Lower leg skin (tissue), 4 donors: ENCODE results near the gene ATP1A4. TPM values are rescaled to one million over a fixed set of nuclear protein-coding genes. Genes with fewer than 3 reads are reported as not detected.
"Not testable (repeated sequence)": the region's sequence is repeated elsewhere in the genome, so short reads cannot be mapped to it uniquely, and the experiment has no call there.

Source experiments
- DNase-seq, 2 donors: peaks; one replicate each; pipeline ENCODE4 v3.0.0-alpha.2; 2019; ENCODE audit warnings: low spot score in 2 of 2
- H3K4me3 ChIP-seq: fragments of 200-600 bp; sonication (generic); 2 replicates; pipeline ENCODE4 v1.5.1; 2017; ENCODE audit warnings: mild to moderate bottlenecking, low read depth; ENCODE audit not compliant: poor library complexity, severe bottlenecking
- CTCF ChIP-seq, 3 donors: fragments of 450-650 bp; IDR thresholded peaks; one replicate each; pipeline ENCODE4 v1.5.1; 2016; ENCODE audit warnings: antibody characterized with exemption in 3 of 3, mild to moderate bottlenecking in 3 of 3, moderate library complexity in 2 of 3
- POLR2A ChIP-seq, 2 donors: fragments of 450-650 bp; IDR thresholded peaks; one replicate each; pipeline ENCODE4 v1.6.1; 2016 to 2017; ENCODE audit warnings: antibody characterized with exemption in 2 of 2, mild to moderate bottlenecking in 1 of 2, moderate library complexity in 1 of 2
- WGBS, 2 donors: methylation state at CpG; one replicate each; pipeline ENCODE4 v1.1.5; 2018; 5-methylcytosine and 5-hydroxymethylcytosine counted together
- intact Hi-C: fragments of 100-400 bp; cut with DNase I; formaldehyde crosslinking; loops from one replicate; pipeline ENCODE4 v1.15.0; 2023; ENCODE audit warnings: low total_unique reads
- total RNA-seq, 4 donors: library from RNA; depleted of rRNA; stranded (reverse); fragments of >200 nt; gene quantifications; one replicate each; pipeline ENCODE4 v1.1.0, GENCODE V29; 2016

ATP1A4 gene
- total RNA-seq, 4 donors from 2014 or later: 0.32 TPM; not detected in 3

DNA sequence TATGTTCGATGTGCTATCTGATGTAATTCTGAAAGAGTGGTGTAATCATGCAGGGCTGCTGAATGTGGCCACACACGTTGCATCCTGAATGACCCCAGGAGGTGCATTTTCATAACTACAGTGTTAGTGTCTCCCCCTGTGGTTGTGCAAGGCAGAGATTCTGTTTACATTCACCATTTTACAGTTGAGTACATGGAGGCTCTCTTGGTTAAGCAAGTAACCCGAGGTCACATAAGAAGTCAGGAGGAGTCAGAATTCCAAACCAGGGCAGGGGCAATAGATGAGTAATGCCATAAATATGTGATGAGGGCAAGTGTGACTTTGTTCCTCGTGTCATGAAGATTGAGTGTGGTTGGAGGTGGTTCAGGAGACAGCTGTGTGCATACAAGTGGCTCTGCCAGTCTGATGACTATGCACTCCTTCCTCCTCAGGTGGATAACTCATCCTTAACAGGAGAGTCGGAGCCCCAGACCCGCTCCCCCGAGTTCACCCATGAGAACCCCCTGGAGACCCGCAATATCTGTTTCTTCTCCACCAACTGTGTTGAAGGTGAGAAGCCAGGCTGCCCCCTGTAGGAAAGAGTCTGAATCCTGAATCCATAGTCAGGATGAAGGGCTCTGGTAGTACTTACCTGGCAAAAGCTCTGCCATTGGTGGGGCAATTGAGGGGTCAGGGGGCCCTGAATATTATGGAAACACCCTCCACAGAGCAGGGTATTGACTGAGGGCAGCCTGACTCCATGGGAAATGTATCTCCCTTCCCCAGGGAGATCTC is 26.5 kb upstream of the ATP1A4 start:
- intact Hi-C loops: no loop called here
- TF ChIP-seq POLR2A (IDR thresholded peaks at IDR 0.05) (no peak), CTCF (IDR thresholded peaks at IDR 0.05) (no peak)
- no peak overlapping the region for H3K4me3 ChIP-seq
- no peak for DNase-seq
- 43 to 61% methylated on average over 8 of the region's 8 CpGs for WGBS, 2 donors

DNA sequence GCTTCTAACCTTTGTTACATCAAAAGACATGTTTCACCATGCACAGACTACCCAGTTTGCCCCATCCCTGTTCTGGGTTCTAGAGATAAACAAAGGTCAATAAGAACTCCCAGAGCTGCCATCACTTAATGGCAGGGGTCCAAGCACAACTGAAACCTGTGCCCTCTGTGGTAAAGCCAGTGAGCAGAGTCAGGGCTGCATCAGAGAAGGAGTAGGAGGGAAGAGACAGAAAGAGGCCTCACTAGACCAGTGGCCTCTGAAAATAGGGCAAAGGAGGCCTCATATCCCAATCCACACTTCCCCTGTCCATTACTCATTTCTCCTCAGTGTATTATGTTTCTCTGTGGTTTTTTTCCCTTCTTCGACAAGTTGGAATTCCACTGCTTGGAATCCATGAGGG is 25.7 kb upstream of the ATP1A4 start:
- WGBS, 2 donors: 77 to 87% methylated on average over 1 of the region's 1 CpG
- DNase-seq: no peak
- no peak overlapping the region for H3K4me3 ChIP-seq
- intact Hi-C loops: no loop called here
- TF ChIP-seq POLR2A (IDR thresholded peaks at IDR 0.05): no peak
- no peak for TF ChIP-seq CTCF (IDR thresholded peaks at IDR 0.05)

DNA sequence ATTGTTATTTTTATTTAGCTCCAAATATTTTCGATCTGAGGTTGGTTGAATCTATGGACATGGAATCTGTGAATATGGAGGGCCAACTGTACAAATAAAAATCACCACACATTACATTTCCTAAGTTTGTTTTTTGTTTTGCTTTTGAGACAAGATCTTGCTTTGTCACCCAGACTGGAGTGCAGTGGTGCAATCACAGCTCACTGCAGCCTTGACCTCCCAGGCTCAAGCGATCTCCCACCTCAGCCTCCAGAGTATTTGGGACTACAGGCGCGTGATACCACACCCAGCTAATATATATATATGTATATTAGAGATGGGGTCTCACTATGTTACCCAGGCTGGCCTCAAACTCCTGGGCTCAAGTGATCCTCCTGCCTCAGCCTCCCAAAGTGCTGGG is 25.1 kb upstream of the ATP1A4 start:
- DNase-seq, intact Hi-C loops, H3K4me3 ChIP-seq: not testable (repeated sequence)
- 73% methylated on average over 4 of the region's 4 CpGs for WGBS, 2 donors

- intact Hi-C loops: no loop called here
- TF ChIP-seq POLR2A (IDR thresholded peaks at IDR 0.05): no peak
- no peak for TF ChIP-seq CTCF (IDR thresholded peaks at IDR 0.05)
- 95 to 97% methylated on average over 7 to 8 of the region's 9 CpGs for WGBS, 2 donors
Measured at GRCh38 chr1:160127381-160127780, 24.0 kb upstream of the ATP1A4 start.

GRCh38 chr1:160127865-160128523 is 23.4 kb upstream of the ATP1A4 start:
- TF ChIP-seq POLR2A (IDR thresholded peaks at IDR 0.05) (no peak), CTCF (IDR thresholded peaks at IDR 0.05) (no peak)
- no peak for DNase-seq
- H3K4me3 ChIP-seq: no peak overlapping the region
- 67 to 71% methylated on average over 7 of the region's 7 CpGs for WGBS, 2 donors
- intact Hi-C loops: no loop called here

More at GRCh38 chr1:160127381-160127780, 24.0 kb upstream of the ATP1A4 start:
- no peak for DNase-seq
- no peak overlapping the region for H3K4me3 ChIP-seq

DNA sequence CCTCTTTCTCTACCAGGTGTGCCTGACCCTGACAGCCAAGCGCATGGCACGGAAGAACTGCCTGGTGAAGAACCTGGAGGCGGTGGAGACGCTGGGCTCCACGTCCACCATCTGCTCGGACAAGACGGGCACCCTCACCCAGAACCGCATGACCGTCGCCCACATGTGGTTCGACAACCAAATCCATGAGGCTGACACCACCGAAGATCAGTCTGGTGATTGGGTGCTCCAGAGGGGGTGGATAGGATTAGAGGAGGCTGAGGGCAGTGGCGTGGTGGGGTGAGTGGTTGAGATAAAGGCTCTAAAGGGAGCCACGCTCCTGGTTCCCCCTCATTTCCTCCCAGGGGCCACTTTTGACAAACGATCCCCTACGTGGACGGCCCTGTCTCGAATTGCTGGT is 22.8 kb upstream of the ATP1A4 start:
- DNase-seq: no peak
- intact Hi-C loops: no loop called here
- no peak overlapping the region for H3K4me3 ChIP-seq
- 89 to 94% methylated on average over 18 of the region's 18 CpGs for WGBS, 2 donors
- TF ChIP-seq CTCF (IDR thresholded peaks at IDR 0.05) (no peak), POLR2A (IDR thresholded peaks at IDR 0.05) (no peak)
